Heart right ventricle (tissue), 16 donors: ENCODE data around the gene KCNQ5. TPM values are rescaled to one million over a fixed set of nuclear protein-coding genes. Genes with fewer than 3 reads are reported as not detected.

ENCODE experiments used
- ATAC-seq, 8 donors: fragments of 200-7000 bp; cut with Tn5 transposase; one replicate each; pipeline ENCODE4 v1.9.1; 2020; ENCODE audit warnings: mild to moderate bottlenecking in 8 of 8, moderate library complexity in 8 of 8, moderate number of reproducible peaks in 1 of 8
- DNase-seq, 2 donors: peaks; one replicate each; pipeline ENCODE4 v3.0.0-alpha.2; 2020
- H3K27ac ChIP-seq, 10 donors: fragments of 200-600 bp; sonication (generic) in 2 of 10; one replicate each; pipeline versions ENCODE4 v1.5.0 to v1.8.0; 2020 to 2022; ENCODE audit warnings: mild to moderate bottlenecking in 3 of 10
- H3K27me3 ChIP-seq, 7 donors: fragments of 200-600 bp; one replicate each; pipeline ENCODE4 v1.8.0; 2021 to 2022; ENCODE audit warnings: mild to moderate bottlenecking in 2 of 7
- H3K36me3 ChIP-seq, 9 donors: fragments of 200-600 bp; sonication (generic) in 1 of 9; one replicate each; pipeline versions ENCODE4 v1.5.0 to v1.8.0; 2020 to 2022; ENCODE audit warnings: mild to moderate bottlenecking in 2 of 9
- H3K4me1 ChIP-seq, 9 donors: fragments of 200-600 bp; sonication (generic) in 1 of 9; one replicate each; pipeline versions ENCODE4 v1.5.0 to v1.8.0; 2020 to 2022; ENCODE audit warnings: mild to moderate bottlenecking in 4 of 9
- H3K4me3 ChIP-seq, 10 donors: fragments of 200-600 bp; sonication (generic) in 2 of 10; one replicate each; pipeline versions ENCODE4 v1.5.0 to v1.8.0; 2020 to 2022; ENCODE audit warnings: mild to moderate bottlenecking in 7 of 10, moderate library complexity in 2 of 10
- H3K9me3 ChIP-seq, 11 donors: fragments of 200-600 bp in 10 of 11; sonication (generic) in 2 of 11; one replicate each; pipeline versions ENCODE4 v1.5.0 to v1.8.0; 2013 to 2022; ENCODE audit warnings: mild to moderate bottlenecking in 2 of 11, control low read depth in 1 of 11, moderate library complexity in 1 of 11
- WGBS, 2 donors: extraction: QIAGEN DNeasy Blood & Tissue Kit; methylation state at CpG; one replicate each; pipeline ENCODE4 v1.1.7; 2013; ENCODE audit warnings: inconsistent platforms in 1 of 2; 5-methylcytosine and 5-hydroxymethylcytosine counted together
- intact Hi-C, 10 donors: fragments of 100-400 bp; cut with DNase I; formaldehyde crosslinking; loops; one replicate each; pipeline versions ENCODE4 v1.11.1 to v1.14.2; 2022
- polyA plus RNA-seq, 2 donors: library from polyadenylated mRNA; stranded (reverse); fragments of 200-250 nt; gene quantifications; one replicate each; pipeline ENCODE4 v1.2.3, GENCODE V29; 2013
- total RNA-seq, 10 donors: library from RNA; stranded (reverse); fragmentation: NEBNext Ultra II Directional in 3 of 10; extraction: Animal tissue kit (Norgen Biotek cat#: 25700) in 3 of 10; gene quantifications; one replicate each; pipeline versions ENCODE4 v1.2.1 to v1.2.4, GENCODE V29; 2021 to 2023
- TF ChIP-seq, protein P1 (sequence below), 9 donors: fragments of 200-600 bp; sonication (generic) in 2 of 9; IDR thresholded peaks; one replicate each; pipeline versions ENCODE4 v1.5.0 to v1.8.0; 2021 to 2022; ENCODE audit warnings: antibody characterized with exemption in 9 of 9, mild to moderate bottlenecking in 5 of 9, moderate library complexity in 1 of 9
- donor health status: Arrhythmogenic right ventricular cardiomyopathy.
- donor health status: ischemic (EF 13 %, LVEDD 7.1; RV severe dilation, severe dysfunction).
- donor health status: healthy with polysubstance abuse.
- donor health status: DM: no; HTN: yes; CAD: no.
- donor health status: DM: no; HTN: no; CAD: no.
- donor health status: ischemic (EF 25% LVEDD 6.9; RV normal size, moderate dysfunction).
- donor health status: ischemic (EF 25% LVEDD 5.7; RV mildly dilated, moderate dysfunction).
- donor health status: healthy.
- donor health status: DM: yes; HTN: yes; CAD: no.
- donor health status: Ischemic cardiomyopathy.
- donor health status: ischemic (EF 35%, LVEDD 5.7; RV mildly dilated, moderate dysfunction).
- donor health status: nonischemic (EF 11% LVEDD 7.7; RV severe dilation, severe dysfunction).
- donor health status: DM: yes; HTN: yes; CAD: no.
- donor health status: PGD.
- donor health status: ischemic (EF 29% LVEDD 5.4; RV normal size, mild dysfunction).
- donor health status: nonischemic (EF 23%, LVEDD 6.1; RV moderate dilation, normal function).

The KCNQ5 gene
- total and polyA plus RNA-seq, 12 donors, result under 0.01 to 0.15 (median 0.12) TPM; not detected in 9

DNA sequence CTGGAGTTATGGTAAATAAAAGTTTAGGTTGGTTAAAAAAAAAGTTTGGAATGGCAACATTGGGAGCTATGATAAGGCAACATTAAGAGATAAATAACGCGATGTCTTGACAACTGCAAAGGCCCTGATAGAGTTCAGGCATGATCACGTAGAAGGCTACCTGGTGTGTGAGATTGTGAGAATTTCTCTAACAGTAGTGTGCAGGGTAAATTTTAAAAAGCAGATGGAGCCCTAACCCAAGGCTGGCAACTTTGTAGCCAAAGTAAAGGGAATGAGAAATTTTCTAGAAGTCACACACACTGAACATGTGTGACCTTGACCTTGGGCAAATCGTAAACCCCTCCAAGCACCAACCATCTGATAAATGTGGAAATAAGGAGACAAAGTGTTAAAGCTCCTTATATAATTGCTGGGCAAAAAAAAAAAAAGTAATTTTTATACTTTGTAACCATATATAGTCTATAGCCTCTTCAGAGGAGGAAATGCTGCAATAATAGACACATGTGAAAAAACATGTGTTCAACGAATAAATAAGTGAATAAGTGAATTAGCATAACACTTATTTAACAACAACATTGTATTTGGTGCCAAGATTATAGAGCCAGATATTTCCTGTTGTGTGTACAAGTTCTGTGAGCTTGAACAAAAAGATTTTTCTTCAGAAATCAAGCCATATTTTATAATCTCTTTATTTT is 18.2 kb downstream of the KCNQ5 start:
- no peak overlapping the region for H3K4me3 ChIP-seq
- no peaks in the 10 kb centered on the region for H3K27me3 ChIP-seq
- TF ChIP-seq, protein P1, sequence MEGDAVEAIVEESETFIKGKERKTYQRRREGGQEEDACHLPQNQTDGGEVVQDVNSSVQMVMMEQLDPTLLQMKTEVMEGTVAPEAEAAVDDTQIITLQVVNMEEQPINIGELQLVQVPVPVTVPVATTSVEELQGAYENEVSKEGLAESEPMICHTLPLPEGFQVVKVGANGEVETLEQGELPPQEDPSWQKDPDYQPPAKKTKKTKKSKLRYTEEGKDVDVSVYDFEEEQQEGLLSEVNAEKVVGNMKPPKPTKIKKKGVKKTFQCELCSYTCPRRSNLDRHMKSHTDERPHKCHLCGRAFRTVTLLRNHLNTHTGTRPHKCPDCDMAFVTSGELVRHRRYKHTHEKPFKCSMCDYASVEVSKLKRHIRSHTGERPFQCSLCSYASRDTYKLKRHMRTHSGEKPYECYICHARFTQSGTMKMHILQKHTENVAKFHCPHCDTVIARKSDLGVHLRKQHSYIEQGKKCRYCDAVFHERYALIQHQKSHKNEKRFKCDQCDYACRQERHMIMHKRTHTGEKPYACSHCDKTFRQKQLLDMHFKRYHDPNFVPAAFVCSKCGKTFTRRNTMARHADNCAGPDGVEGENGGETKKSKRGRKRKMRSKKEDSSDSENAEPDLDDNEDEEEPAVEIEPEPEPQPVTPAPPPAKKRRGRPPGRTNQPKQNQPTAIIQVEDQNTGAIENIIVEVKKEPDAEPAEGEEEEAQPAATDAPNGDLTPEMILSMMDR (IDR thresholded peaks at IDR 0.05), result no peak
- no peak overlapping the region for H3K27ac ChIP-seq
- H3K36me3 ChIP-seq, result no peaks in the 10 kb centered on the region
- H3K9me3 ChIP-seq, result no peaks in the 10 kb centered on the region
- H3K4me1 ChIP-seq, result no peaks in the 10 kb centered on the region
- DNase-seq, result no peak
- intact Hi-C loops, result no loop called here
- ATAC-seq, result no peak
- 60 to 62% methylated on average over 5 of the region's 5 CpGs for WGBS, 2 donors

DNA sequence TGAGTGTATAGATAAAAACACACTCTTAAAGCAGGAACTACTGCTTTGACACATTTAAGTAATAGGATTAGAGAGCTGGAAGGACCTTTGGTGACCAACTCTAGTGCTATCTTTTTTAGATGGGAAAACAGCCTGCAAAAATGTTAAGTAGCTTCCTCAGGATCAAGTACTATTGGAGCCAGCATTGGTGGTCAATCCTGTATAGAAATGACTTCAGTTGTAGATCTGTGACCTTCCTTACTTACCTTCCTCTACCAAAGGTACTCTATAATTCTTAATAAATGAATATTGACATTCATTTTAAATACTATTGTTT is 18.7 kb downstream of the KCNQ5 start:
- Histone ChIP-seq H3K36me3 (no peaks in the 10 kb centered on the region), H3K27ac (no peak overlapping the region), H3K4me3 (no peak overlapping the region), H3K4me1 (no peaks in the 10 kb centered on the region), H3K9me3 (no peaks in the 10 kb centered on the region), H3K27me3 (no peaks in the 10 kb centered on the region)
- TF ChIP-seq, protein P1 (IDR thresholded peaks at IDR 0.05), result no peak
- intact Hi-C loops, result no loop called here
- no peak for DNase-seq
- ATAC-seq, result no peak

DNA sequence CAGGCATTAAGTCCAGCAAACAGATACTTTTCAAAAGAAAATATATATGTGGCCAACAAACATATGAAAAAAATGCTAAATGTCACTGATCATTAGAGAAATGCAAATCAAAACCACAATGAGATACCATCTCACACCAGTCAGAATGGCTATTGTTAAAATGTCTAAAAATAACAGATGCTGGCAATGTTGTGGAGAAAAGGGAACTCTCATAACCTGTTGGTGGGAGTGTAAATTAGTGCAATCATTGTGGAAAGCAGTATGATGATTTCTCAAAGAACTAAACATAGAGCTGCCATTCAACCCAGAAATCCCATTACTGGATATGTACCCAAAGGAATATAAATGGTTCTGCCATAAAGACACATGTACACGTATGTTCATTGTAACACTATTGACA is 20.6 kb downstream of the KCNQ5 start:
- DNase-seq (no peak), ATAC-seq (no peak)
- no peaks in the 10 kb centered on the region for H3K9me3 ChIP-seq
- H3K27ac ChIP-seq, result no peak overlapping the region
- H3K27me3 ChIP-seq, result no peaks in the 10 kb centered on the region
- H3K36me3 ChIP-seq, result no peaks in the 10 kb centered on the region
- 84 to 93% methylated on average over 1 of the region's 1 CpG for WGBS, 2 donors
- TF ChIP-seq, protein P1 (IDR thresholded peaks at IDR 0.05), result no peak
- no peak overlapping the region for H3K4me3 ChIP-seq
- H3K4me1 ChIP-seq, result no peaks in the 10 kb centered on the region
- intact Hi-C loops, result no loop called here

DNA sequence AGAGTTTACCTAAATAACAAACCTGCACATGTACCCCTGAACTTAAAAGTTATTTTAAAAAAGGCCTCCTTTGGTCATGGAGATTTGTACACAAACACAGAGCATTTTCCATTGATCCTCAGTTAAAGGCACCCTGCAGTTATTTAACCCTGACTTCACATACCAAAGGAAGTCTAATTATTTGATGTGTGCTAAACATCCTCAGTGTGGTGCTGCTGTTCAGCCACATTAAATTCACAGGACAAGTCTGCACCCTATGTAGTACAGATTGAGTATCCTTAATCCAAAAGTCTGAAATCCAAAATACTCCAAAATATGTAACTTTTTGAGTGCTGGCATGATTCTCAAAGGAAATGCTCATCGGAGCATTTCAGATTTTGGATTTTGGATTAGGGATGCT is 21.4 kb downstream of the KCNQ5 start:
- Histone ChIP-seq H3K9me3 (no peaks in the 10 kb centered on the region), H3K4me3 (no peak overlapping the region), H3K36me3 (no peaks in the 10 kb centered on the region), H3K27ac (no peak overlapping the region), H3K4me1 (no peaks in the 10 kb centered on the region), H3K27me3 (no peaks in the 10 kb centered on the region)
- DNase-seq (no peak), ATAC-seq (no peak)
- intact Hi-C loops, result no loop called here
- WGBS, 2 donors, result 78 to 83% methylated on average over 1 of the region's 1 CpG
- TF ChIP-seq, protein P1 (IDR thresholded peaks at IDR 0.05), result no peak
